ENCODE measurements around the gene AGXT2.

GRCh38 chr5:35002459-35002858 lies 45.3 kb downstream of the AGXT2 start:
- no peak for TF ChIP-seq CTCF (IDR thresholded peaks at IDR 0.05)
- TF ChIP-seq POLR2AphosphoS5 (IDR thresholded peaks at IDR 0.05): no peak

Data from stomach (tissue), 4 donors.